IMR-90 (cell line): ENCODE measurements around the gene PHETA1. TPM values are rescaled to one million over a fixed set of nuclear protein-coding genes. Genes with fewer than 3 reads are reported as not detected.

ENCODE experiments used
- ATAC-seq: fragments of 200-7000 bp; cut with Tn5 transposase; 2 replicates; pipeline ENCODE4 v1.9.1; 2020; ENCODE audit warnings: low read depth, mild to moderate bottlenecking, moderate library complexity
- BruUV-seq: library from RNA; stranded (reverse); fragments of 400-500 nt; replicated peaks from 2 replicates; lab custom pipeline; 2021; lab: Mats Ljungman, UMichigan
- CTCF ChIA-PET: fragments of 300-600 bp; formaldehyde crosslinking; extraction: SDS; loops from one replicate; lab custom pipeline; 2021; ENCODE audit warnings: antibody characterized with exemption; lab: Yijun Ruan, JAX
- POLR2A ChIA-PET: fragments of 300-600 bp; sonication (Branson Sonifier 250); formaldehyde crosslinking; loops from one replicate; lab custom pipeline; 2022; ENCODE audit warnings: antibody characterized with exemption; ENCODE audit not compliant: unreplicated experiment; lab: Charles Lee
- DNase-seq: peaks from one replicate; pipeline ENCODE4 v3.0.0; 2013
- H2AFZ ChIP-seq: replicated peaks from 2 replicates; pipeline ENCODE3; 2013; ENCODE audit warnings: low read length, mild to moderate bottlenecking; ENCODE audit not compliant: poor library complexity
- H2AK5ac ChIP-seq: 2 replicates; pipeline ENCODE4 v1.6.1; 2013; ENCODE audit warnings: low read depth, low read length, inconsistent platforms
- H2AK9ac ChIP-seq: replicated peaks from 2 replicates; pipeline ENCODE3; 2013; ENCODE audit warnings: mild to moderate bottlenecking, low read depth, low read length, moderate library complexity; ENCODE audit not compliant: poor library complexity
- H2BK120ac ChIP-seq: 2 replicates; pipeline ENCODE4 v1.6.1; 2013; ENCODE audit warnings: low read depth, low read length, inconsistent platforms
- H2BK15ac ChIP-seq: 3 replicates; pipeline ENCODE4 v1.6.1; 2013; ENCODE audit warnings: low read depth, low read length, inconsistent platforms
- H2BK20ac ChIP-seq: 2 replicates; pipeline ENCODE4 v1.6.1; 2013; ENCODE audit warnings: low read depth, mild to moderate bottlenecking, inconsistent platforms, low read length, moderate library complexity
- H2BK5ac ChIP-seq: 2 replicates; pipeline ENCODE4 v1.6.1; 2013; ENCODE audit warnings: mild to moderate bottlenecking, low read depth, low read length, inconsistent platforms; ENCODE audit not compliant: poor library complexity, severe bottlenecking
- H3K14ac ChIP-seq: replicated peaks from 2 replicates; pipeline ENCODE4 v1.6.1; 2013; ENCODE audit warnings: low read depth, low read length, inconsistent platforms
- H3K18ac ChIP-seq: 2 replicates; pipeline ENCODE4 v1.6.1; 2013; ENCODE audit warnings: low read depth, low read length, control low read depth
- H3K23ac ChIP-seq: 2 replicates; pipeline ENCODE4 v1.6.1; 2013; ENCODE audit warnings: low read depth, low read length, inconsistent platforms
- H3K27ac ChIP-seq: 2 replicates; pipeline ENCODE4 v1.5.1; 2013; ENCODE audit warnings: mild to moderate bottlenecking, control low read depth, low read length; ENCODE audit not compliant: insufficient read depth
- H3K27me3 ChIP-seq: 2 replicates; pipeline ENCODE4 v1.6.1; 2013; ENCODE audit warnings: low read length; ENCODE audit not compliant: control insufficient read depth, insufficient read depth
- H3K36me3 ChIP-seq: 2 replicates; pipeline ENCODE4 v1.6.1; 2013; ENCODE audit warnings: low read length, mixed read lengths; ENCODE audit not compliant: control insufficient read depth, insufficient read depth
- H3K4ac ChIP-seq: 2 replicates; pipeline ENCODE4 v1.6.1; 2013; ENCODE audit warnings: low read depth, low read length, inconsistent platforms
- H3K4me1 ChIP-seq: 2 replicates; pipeline ENCODE4 v1.6.1; 2013; ENCODE audit warnings: low read length, mixed read lengths; ENCODE audit not compliant: control insufficient read depth, insufficient read depth
- H3K4me2 ChIP-seq: 2 replicates; pipeline ENCODE4 v1.6.1; 2013; ENCODE audit warnings: low read depth, mild to moderate bottlenecking, control low read depth, low read length, moderate library complexity
- H3K4me3 ChIP-seq: 2 replicates; pipeline ENCODE4 v1.5.1; 2013; ENCODE audit warnings: low read depth, mild to moderate bottlenecking, control low read depth, low read length, moderate library complexity; ENCODE audit not compliant: insufficient read depth
- H3K56ac ChIP-seq: 2 replicates; pipeline ENCODE4 v1.6.1; 2013; ENCODE audit warnings: low read length, inconsistent platforms; ENCODE audit not compliant: insufficient read depth; ENCODE audit errors: extremely low read depth
- H3K79me1 ChIP-seq, 2 experiments: 2 replicates each; pipeline ENCODE4 v1.6.1; 2013; ENCODE audit warnings: low read length in 2 of 2, inconsistent platforms in 1 of 2, low read depth in 1 of 2
- H3K9ac ChIP-seq: 2 replicates; pipeline ENCODE4 v1.6.1; 2013; ENCODE audit warnings: low read depth, low read length, control low read depth
- H3K9me1 ChIP-seq: 2 replicates; pipeline ENCODE4 v1.6.1; 2013; ENCODE audit warnings: low read length, inconsistent platforms; ENCODE audit not compliant: insufficient read depth
- H3K9me3 ChIP-seq: 2 replicates; pipeline ENCODE4 v1.6.1; 2013; ENCODE audit warnings: low read length; ENCODE audit not compliant: control insufficient read depth, insufficient read depth
- H4K20me1 ChIP-seq: 2 replicates; pipeline ENCODE4 v1.6.1; 2013; ENCODE audit warnings: low read length, inconsistent platforms; ENCODE audit not compliant: insufficient read depth
- H4K5ac ChIP-seq: 2 replicates; pipeline ENCODE4 v1.6.1; 2013; ENCODE audit warnings: mild to moderate bottlenecking, low read depth, low read length, control low read depth
- H4K8ac ChIP-seq, 2 experiments: 2 replicates each; pipeline ENCODE4 v1.6.1; 2013; ENCODE audit warnings: low read depth in 2 of 2, low read length in 2 of 2, control low read depth in 1 of 2, inconsistent platforms in 1 of 2
- H4K91ac ChIP-seq: 2 replicates; pipeline ENCODE4 v1.6.1; 2013; ENCODE audit warnings: low read depth, low read length, inconsistent platforms; ENCODE audit not compliant: insufficient read depth
- BHLHE40 ChIP-seq: fragments of 150-350 bp; IDR thresholded peaks from 2 replicates; pipeline ENCODE4 v1.6.1; 2016; ENCODE audit warnings: mild to moderate bottlenecking, low read depth, low read length
- CEBPB ChIP-seq: IDR thresholded peaks from 2 replicates; pipeline ENCODE4 v1.6.1; 2012; ENCODE audit warnings: low read depth, low read length, improper control_type of control experiment
- CHD1 ChIP-seq: IDR thresholded peaks from 2 replicates; pipeline ENCODE4 v1.6.1; 2012; ENCODE audit warnings: low read depth, low read length, improper control_type of control experiment
- FOS ChIP-seq: fragments of 150-350 bp; IDR thresholded peaks from 2 replicates; pipeline ENCODE4 v1.6.1; 2016; ENCODE audit warnings: low read depth, low read length
- MAZ ChIP-seq: IDR thresholded peaks from 2 replicates; pipeline ENCODE4 v1.6.1; 2012; ENCODE audit warnings: low read depth, mild to moderate bottlenecking, low read length, improper control_type of control experiment, moderate library complexity, borderline replicate concordance
- MXI1 ChIP-seq: IDR thresholded peaks from 2 replicates; pipeline ENCODE4 v1.6.1; 2012; ENCODE audit warnings: low read depth, mild to moderate bottlenecking, low read length, moderate library complexity, borderline replicate concordance
- NFE2L2 ChIP-seq: fragments of 150-350 bp; IDR thresholded peaks from 2 replicates; pipeline ENCODE4 v1.6.1; 2016; ENCODE audit warnings: low read depth, mild to moderate bottlenecking, low read length
- POLR2A ChIP-seq: IDR thresholded peaks from 2 replicates; pipeline ENCODE4 v1.6.1; 2012; ENCODE audit warnings: mild to moderate bottlenecking, low read depth, low read length
- RAD21 ChIP-seq: IDR thresholded peaks from 2 replicates; pipeline ENCODE4 v1.6.1; 2012; ENCODE audit warnings: low read length, improper control_type of control experiment
- RCOR1 ChIP-seq: IDR thresholded peaks from 2 replicates; pipeline ENCODE4 v1.6.1; 2012; ENCODE audit warnings: mild to moderate bottlenecking, low read length, improper control_type of control experiment; ENCODE audit not compliant: insufficient replicate concordance
- RFX5 ChIP-seq: IDR thresholded peaks from 2 replicates; pipeline ENCODE4 v1.8.0; 2012; ENCODE audit warnings: low read depth, mild to moderate bottlenecking, low read length, moderate library complexity
- SMC3 ChIP-seq: fragments of 150-350 bp; IDR thresholded peaks from 2 replicates; pipeline ENCODE4 v1.6.1; 2016; ENCODE audit warnings: low read depth, mild to moderate bottlenecking, antibody characterized with exemption, low read length, moderate library complexity
- WGBS, 2 experiments: methylation state at CpG; one replicate each; pipeline versions ENCODE4 v1.1.5 to v1.1.7; 2013; ENCODE audit warnings: missing lambda C conversion rate in 2 of 2; ENCODE audit not compliant: insufficient read length in 1 of 2; ENCODE audit errors: extremely low coverage in 2 of 2; 5-methylcytosine and 5-hydroxymethylcytosine counted together
- dilution Hi-C: fragments of 300-500 bp; cut with HindIII; formaldehyde crosslinking; loops from one replicate; pipeline ENCODE4 v1.14.3; 2018; ENCODE audit warnings: low sequenced_read_pairs; ENCODE audit not compliant: unreplicated experiment
- in situ Hi-C: fragments of 300-500 bp; cut with MboI; formaldehyde crosslinking; loops from 3 replicates; pipeline ENCODE4 v1.14.3; 2019; ENCODE audit warnings: low sequenced_read_pairs, inconsistent platforms, mixed read lengths
- intact Hi-C: fragments of 100-400 bp; cut with micrococcal nuclease; formaldehyde crosslinking; loops from 2 replicates; pipeline ENCODE4 v1.10.0; 2022
- polyA plus RNA-seq, 3 experiments: library from polyadenylated mRNA; depleted of rRNA; stranded (reverse); fragments of >200 nt; gene quantifications; 2 replicates each; pipeline ENCODE4 v1.2.3, GENCODE V29; 2012; ENCODE audit warnings: low replicate concordance in 1 of 3
- total RNA-seq: library from RNA; depleted of rRNA; stranded (reverse); fragments of >200 nt; gene quantifications from 2 replicates; pipeline ENCODE4 v1.2.3, GENCODE V29; 2012
- TF ChIP-seq, protein P1 (sequence below): fragments of 150-350 bp; IDR thresholded peaks from 2 replicates; pipeline ENCODE4 v1.6.1; 2017; ENCODE audit warnings: mild to moderate bottlenecking, antibody characterized with exemption, low read length, low read depth
- TF ChIP-seq, protein P2 (sequence below): fragments of 150-350 bp; IDR thresholded peaks from 2 replicates; pipeline ENCODE4 v1.6.1; 2016; ENCODE audit warnings: low read depth, mild to moderate bottlenecking, low read length, moderate library complexity, borderline replicate concordance
- TF ChIP-seq, protein P3 (sequence below): conservative IDR thresholded peaks from 2 replicates; pipeline ENCODE4 v1.5.1; 2012; ENCODE audit warnings: mild to moderate bottlenecking, low read depth, low read length, improper control_type of control experiment

PHETA1 gene
- total and polyA plus RNA-seq, 2 of the 4 experiments (the other 2 are of a cell fraction) = 3.2 to 6.6 TPM

DNA sequence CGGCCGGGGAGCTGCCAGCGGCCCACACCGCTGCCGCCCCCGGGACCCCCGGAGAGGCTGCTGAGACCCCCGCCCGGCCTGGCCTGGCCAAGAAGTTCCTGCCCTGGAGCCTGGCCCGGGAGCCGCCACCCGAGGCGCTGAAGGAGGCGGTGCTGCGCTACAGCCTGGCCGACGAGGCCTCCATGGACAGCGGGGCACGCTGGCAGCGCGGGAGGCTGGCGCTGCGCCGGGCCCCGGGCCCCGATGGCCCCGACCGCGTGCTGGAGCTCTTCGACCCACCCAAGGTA is 49.6 kb upstream of the PHETA1 start:
- intact Hi-C loops = no loop called here
- dilution Hi-C loops = no loop called here
- Histone ChIP-seq H3K79me1 (peaks cover 37 to 73% of the 10 kb centered on the region in 2 experiments), H3K27ac (no peak overlapping the region), H3K23ac (no peak overlapping the region), H4K8ac (no peak overlapping the region), H2AK9ac (no peak overlapping the region), H3K9ac (no peak overlapping the region), H4K20me1 (peaks cover 38% of the 10 kb centered on the region), H3K36me3 (peaks cover 19% of the 10 kb centered on the region), H2BK120ac (no peak overlapping the region), H3K4me2 (no peak overlapping the region), H3K4me1 (peaks cover 6% of the 10 kb centered on the region), H3K56ac (no peak overlapping the region), H3K27me3 (no peaks in the 10 kb centered on the region), H2AFZ (no peak overlapping the region), H3K14ac (no peak overlapping the region), H4K91ac (no peak overlapping the region), H3K9me1 (peaks cover 21% of the 10 kb centered on the region), H3K18ac (no peak overlapping the region), H2AK5ac (no peak overlapping the region), H3K4me3 (no peak overlapping the region), H2BK5ac (no peak overlapping the region), H3K4ac (no peak overlapping the region), H2BK20ac (no peak overlapping the region), H4K5ac (no peak overlapping the region), H3K9me3 (no peaks in the 10 kb centered on the region), H2BK15ac (no peak overlapping the region)
- WGBS, 2 experiments = 96% methylated on average over 28 of the region's 30 CpGs; no CpG with 5 or more reads in 1 of the 2 experiments
- POLR2A ChIA-PET = no interaction called here
- ATAC-seq (no peak), DNase-seq (no peak)
- CTCF ChIA-PET = no interaction called here
- BruUV-seq = no TSS peak
- TF ChIP-seq, protein P1, sequence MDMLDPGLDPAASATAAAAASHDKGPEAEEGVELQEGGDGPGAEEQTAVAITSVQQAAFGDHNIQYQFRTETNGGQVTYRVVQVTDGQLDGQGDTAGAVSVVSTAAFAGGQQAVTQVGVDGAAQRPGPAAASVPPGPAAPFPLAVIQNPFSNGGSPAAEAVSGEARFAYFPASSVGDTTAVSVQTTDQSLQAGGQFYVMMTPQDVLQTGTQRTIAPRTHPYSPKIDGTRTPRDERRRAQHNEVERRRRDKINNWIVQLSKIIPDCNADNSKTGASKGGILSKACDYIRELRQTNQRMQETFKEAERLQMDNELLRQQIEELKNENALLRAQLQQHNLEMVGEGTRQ = no peak
- TF ChIP-seq, protein P2, sequence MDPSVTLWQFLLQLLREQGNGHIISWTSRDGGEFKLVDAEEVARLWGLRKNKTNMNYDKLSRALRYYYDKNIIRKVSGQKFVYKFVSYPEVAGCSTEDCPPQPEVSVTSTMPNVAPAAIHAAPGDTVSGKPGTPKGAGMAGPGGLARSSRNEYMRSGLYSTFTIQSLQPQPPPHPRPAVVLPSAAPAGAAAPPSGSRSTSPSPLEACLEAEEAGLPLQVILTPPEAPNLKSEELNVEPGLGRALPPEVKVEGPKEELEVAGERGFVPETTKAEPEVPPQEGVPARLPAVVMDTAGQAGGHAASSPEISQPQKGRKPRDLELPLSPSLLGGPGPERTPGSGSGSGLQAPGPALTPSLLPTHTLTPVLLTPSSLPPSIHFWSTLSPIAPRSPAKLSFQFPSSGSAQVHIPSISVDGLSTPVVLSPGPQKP = no peak
- TF ChIP-seq MXI1 = no peak
- no peak for TF ChIP-seq RCOR1
- no peak for TF ChIP-seq BHLHE40
- no peak for TF ChIP-seq RFX5
- TF ChIP-seq CEBPB = no peak
- TF ChIP-seq POLR2A = no peak
- TF ChIP-seq NFE2L2 = no peak
- no peak for TF ChIP-seq MAZ
- TF ChIP-seq, protein P3, sequence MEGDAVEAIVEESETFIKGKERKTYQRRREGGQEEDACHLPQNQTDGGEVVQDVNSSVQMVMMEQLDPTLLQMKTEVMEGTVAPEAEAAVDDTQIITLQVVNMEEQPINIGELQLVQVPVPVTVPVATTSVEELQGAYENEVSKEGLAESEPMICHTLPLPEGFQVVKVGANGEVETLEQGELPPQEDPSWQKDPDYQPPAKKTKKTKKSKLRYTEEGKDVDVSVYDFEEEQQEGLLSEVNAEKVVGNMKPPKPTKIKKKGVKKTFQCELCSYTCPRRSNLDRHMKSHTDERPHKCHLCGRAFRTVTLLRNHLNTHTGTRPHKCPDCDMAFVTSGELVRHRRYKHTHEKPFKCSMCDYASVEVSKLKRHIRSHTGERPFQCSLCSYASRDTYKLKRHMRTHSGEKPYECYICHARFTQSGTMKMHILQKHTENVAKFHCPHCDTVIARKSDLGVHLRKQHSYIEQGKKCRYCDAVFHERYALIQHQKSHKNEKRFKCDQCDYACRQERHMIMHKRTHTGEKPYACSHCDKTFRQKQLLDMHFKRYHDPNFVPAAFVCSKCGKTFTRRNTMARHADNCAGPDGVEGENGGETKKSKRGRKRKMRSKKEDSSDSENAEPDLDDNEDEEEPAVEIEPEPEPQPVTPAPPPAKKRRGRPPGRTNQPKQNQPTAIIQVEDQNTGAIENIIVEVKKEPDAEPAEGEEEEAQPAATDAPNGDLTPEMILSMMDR = no peak
- TF ChIP-seq RAD21 = no peak
- no peak for TF ChIP-seq CHD1
- no peak for TF ChIP-seq SMC3
- TF ChIP-seq FOS = no peak
- in situ Hi-C loops = no loop called here
